Neural cell (in vitro differentiated cells): ENCODE measurements around the gene SLC22A2.

Experiments
- EZH2 ChIP-seq: fragments of 200-600, 300-800 bp; shearing (Covaris generic), sonication (generic); IDR thresholded peaks from 2 replicates; pipeline ENCODE4 v1.6.1; 2014; ENCODE audit warnings: antibody characterized with exemption, low read length, borderline replicate concordance, mild to moderate bottlenecking; ENCODE audit not compliant: insufficient read depth, poor library complexity, severe bottlenecking
- POLR2AphosphoS5 ChIP-seq: IDR thresholded peaks from 2 replicates; pipeline ENCODE4 v1.6.1; 2012
- RAD21 ChIP-seq: fragments of 450-650 bp; conservative IDR thresholded peaks from 2 replicates; pipeline ENCODE4 v1.6.1; 2014; ENCODE audit warnings: antibody characterized with exemption, mild to moderate bottlenecking, moderate library complexity
- REST ChIP-seq: IDR thresholded peaks from 2 replicates; pipeline ENCODE4 v1.6.1; 2012; ENCODE audit warnings: borderline replicate concordance
- TAF1 ChIP-seq: IDR thresholded peaks from 2 replicates; pipeline ENCODE4 v1.6.1; 2012; ENCODE audit warnings: low read depth
- TF ChIP-seq, protein P1 (sequence below): fragments of 450-650 bp; IDR thresholded peaks from 2 replicates; pipeline ENCODE4 v1.5.1; 2014; ENCODE audit warnings: antibody characterized with exemption, mild to moderate bottlenecking, moderate library complexity; ENCODE audit not compliant: poor library complexity, severe bottlenecking

DNA sequence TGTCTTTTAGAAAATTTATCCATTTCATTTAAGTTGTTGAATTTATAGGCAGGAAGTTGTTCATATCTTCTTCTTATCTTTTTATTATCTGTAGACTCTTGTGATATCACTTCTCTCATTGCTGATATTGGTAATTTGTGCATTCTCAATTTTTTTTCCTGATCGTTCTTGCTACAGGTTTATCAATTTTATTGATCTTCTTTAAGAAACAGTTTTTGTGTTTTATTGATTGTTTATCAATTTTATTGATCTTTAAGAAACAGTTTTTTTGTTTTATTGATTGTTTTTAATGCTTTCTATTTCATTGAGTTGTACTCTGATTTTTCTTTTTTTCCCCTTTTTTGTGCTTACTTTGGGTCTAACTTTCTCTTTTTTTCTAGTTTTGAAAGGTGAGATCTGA is 23.8 kb upstream of the SLC22A2 start:
- TF ChIP-seq, protein P1, sequence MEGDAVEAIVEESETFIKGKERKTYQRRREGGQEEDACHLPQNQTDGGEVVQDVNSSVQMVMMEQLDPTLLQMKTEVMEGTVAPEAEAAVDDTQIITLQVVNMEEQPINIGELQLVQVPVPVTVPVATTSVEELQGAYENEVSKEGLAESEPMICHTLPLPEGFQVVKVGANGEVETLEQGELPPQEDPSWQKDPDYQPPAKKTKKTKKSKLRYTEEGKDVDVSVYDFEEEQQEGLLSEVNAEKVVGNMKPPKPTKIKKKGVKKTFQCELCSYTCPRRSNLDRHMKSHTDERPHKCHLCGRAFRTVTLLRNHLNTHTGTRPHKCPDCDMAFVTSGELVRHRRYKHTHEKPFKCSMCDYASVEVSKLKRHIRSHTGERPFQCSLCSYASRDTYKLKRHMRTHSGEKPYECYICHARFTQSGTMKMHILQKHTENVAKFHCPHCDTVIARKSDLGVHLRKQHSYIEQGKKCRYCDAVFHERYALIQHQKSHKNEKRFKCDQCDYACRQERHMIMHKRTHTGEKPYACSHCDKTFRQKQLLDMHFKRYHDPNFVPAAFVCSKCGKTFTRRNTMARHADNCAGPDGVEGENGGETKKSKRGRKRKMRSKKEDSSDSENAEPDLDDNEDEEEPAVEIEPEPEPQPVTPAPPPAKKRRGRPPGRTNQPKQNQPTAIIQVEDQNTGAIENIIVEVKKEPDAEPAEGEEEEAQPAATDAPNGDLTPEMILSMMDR, result no peak
- no peak for TF ChIP-seq TAF1
- no peak for TF ChIP-seq EZH2
- no peak for TF ChIP-seq REST
- TF ChIP-seq POLR2AphosphoS5, result no peak
- TF ChIP-seq RAD21, result no peak
